GM23248 (cell line): ENCODE measurements around the gene ESAM. TPM values are rescaled to one million over a fixed set of nuclear protein-coding genes. Genes with fewer than 3 reads are reported as not detected.
"Not testable (repeated sequence)": the region's sequence is repeated elsewhere in the genome, so short reads cannot be mapped to it uniquely, and the experiment has no call there.

Experiments
- DNase-seq: peaks from one replicate; pipeline ENCODE4 v3.0.0-alpha.2; 2015
- H2AFZ ChIP-seq: fragments of 200-600 bp; sonication (generic); 2 replicates; pipeline ENCODE4 v1.6.1; 2016; ENCODE audit warnings: antibody characterized with exemption
- H3F3A ChIP-seq: fragments of 200-600 bp; sonication (generic); 2 replicates; pipeline ENCODE4 v1.6.1; 2016; ENCODE audit warnings: mild to moderate bottlenecking, antibody characterized with exemption, mixed run types; ENCODE audit not compliant: insufficient read depth
- H3K27ac ChIP-seq: fragments of 200-600 bp; sonication (generic); 2 replicates; pipeline ENCODE4 v1.5.1; 2016; ENCODE audit warnings: mild to moderate bottlenecking
- H3K27me3 ChIP-seq: fragments of 200-600 bp; sonication (generic); replicated peaks from 2 replicates; pipeline ENCODE4 v1.6.1; 2016; ENCODE audit warnings: mild to moderate bottlenecking; ENCODE audit not compliant: insufficient read depth
- H3K36me3 ChIP-seq: fragments of 200-600 bp; sonication (generic); 2 replicates; pipeline ENCODE4 v1.6.1; 2016; ENCODE audit warnings: low read depth, mild to moderate bottlenecking
- H3K4me1 ChIP-seq: fragments of 200-600 bp; sonication (generic); 2 replicates; pipeline ENCODE4 v1.6.1; 2016; ENCODE audit warnings: mild to moderate bottlenecking; ENCODE audit not compliant: insufficient read depth
- H3K4me2 ChIP-seq: fragments of 200-600 bp; sonication (generic); one replicate; pipeline ENCODE4 v1.6.1; 2016; ENCODE audit warnings: mild to moderate bottlenecking; ENCODE audit not compliant: unreplicated experiment
- H3K4me3 ChIP-seq: fragments of 200-600 bp; sonication (generic); 2 replicates; pipeline ENCODE4 v1.5.1; 2016; ENCODE audit warnings: mild to moderate bottlenecking
- H3K79me2 ChIP-seq: fragments of 200-600 bp; sonication (generic); 2 replicates; pipeline ENCODE4 v1.6.1; 2016; ENCODE audit warnings: mild to moderate bottlenecking; ENCODE audit not compliant: insufficient read depth
- H3K9ac ChIP-seq: fragments of 200-600 bp; sonication (generic); 2 replicates; pipeline ENCODE4 v1.6.1; 2016; ENCODE audit warnings: mild to moderate bottlenecking
- H3K9me2 ChIP-seq: fragments of 200-600 bp; sonication (generic); 2 replicates; pipeline ENCODE4 v1.6.1; 2016; ENCODE audit warnings: mixed run types, mild to moderate bottlenecking, moderate library complexity; ENCODE audit not compliant: insufficient read depth
- H3K9me3 ChIP-seq: fragments of 200-600 bp; sonication (generic); one replicate; pipeline ENCODE4 v1.6.1; 2017; ENCODE audit warnings: low read depth
- H4K20me1 ChIP-seq: fragments of 200-600 bp; sonication (generic); 2 replicates; pipeline ENCODE4 v1.6.0; 2016; ENCODE audit not compliant: insufficient read depth
- EZH2 ChIP-seq: fragments of 200-600 bp; sonication (generic); IDR thresholded peaks from 2 replicates; pipeline ENCODE4 v1.6.1; 2018; ENCODE audit warnings: antibody characterized with exemption, mild to moderate bottlenecking; ENCODE audit not compliant: insufficient read depth, poor library complexity, severe bottlenecking
- EZH2phosphoT487 ChIP-seq: fragments of 200-600 bp; sonication (generic); IDR thresholded peaks from 2 replicates; pipeline ENCODE4 v1.6.1; 2018; ENCODE audit warnings: antibody characterized with exemption, moderate library complexity, mild to moderate bottlenecking, low read depth; ENCODE audit not compliant: insufficient read depth
- WGBS, 2 experiments: methylation state at CpG; one replicate each; pipeline ENCODE4 v1.1.6; 2015 to 2017; ENCODE audit warnings: low lambda C conversion rate in 2 of 2, low coverage in 1 of 2; ENCODE audit errors: missing lambda C conversion rate in 2 of 2; 5-methylcytosine and 5-hydroxymethylcytosine counted together
- in situ Hi-C: fragments of 300-500 bp; cut with MboI; formaldehyde crosslinking; loops from 2 replicates; pipeline ENCODE4 v1.15.0; 2020
- polyA plus RNA-seq: library from polyadenylated mRNA; unstranded; fragments of >200 nt; fragmentation: Nextera tagmentation; extraction: Ambion mirVana; gene quantifications from 2 replicates; pipeline ENCODE4 v1.2.1, GENCODE V29; 2016
- total RNA-seq: library from RNA; depleted of rRNA; stranded (reverse); fragments of >200 nt; shearing (Covaris generic); gene quantifications from 2 replicates; pipeline ENCODE4 v1.2.3, GENCODE V29; 2014

Gene ESAM
- total and polyA plus RNA-seq, 2 experiments from 2014 or later, result not detected

DNA sequence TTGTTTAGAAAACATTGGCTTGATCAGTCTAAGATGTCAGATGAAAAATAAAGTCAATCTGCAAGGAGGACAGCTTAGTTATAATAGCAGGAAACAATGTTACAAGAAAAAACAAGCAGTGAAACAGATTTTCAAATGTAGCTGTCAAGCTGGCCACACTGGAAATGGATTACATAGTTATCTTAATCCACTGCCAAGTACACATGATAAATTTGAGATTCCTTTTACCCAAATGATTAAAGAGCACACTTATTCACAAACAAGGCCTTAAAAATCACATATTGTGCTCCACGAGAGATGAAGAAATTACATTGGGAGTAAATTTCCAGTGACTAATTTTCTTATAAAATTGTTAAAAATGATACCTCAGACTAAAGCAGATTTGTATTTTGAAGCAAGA lies 17.5 kb upstream of the ESAM start:
- H3K36me3 ChIP-seq, result no peaks in the 10 kb centered on the region
- no peaks in the 10 kb centered on the region for H3K9me3 ChIP-seq
- H3K4me1 ChIP-seq, result no peaks in the 10 kb centered on the region
- in situ Hi-C loops, result no loop called here
- no peak for TF ChIP-seq EZH2
- TF ChIP-seq EZH2phosphoT487, result no peak
- H4K20me1 ChIP-seq, result 0 out of 2 replicates have a peak, but pooled peaks cover 7% of the 10 kb centered on the region
- H3K4me2 ChIP-seq, result no peak overlapping the region
- no peaks in the 10 kb centered on the region for H3K9me2 ChIP-seq
- 74 to 78% methylated on average over 1 of the region's 1 CpG for WGBS, 2 experiments
- no peak overlapping the region for H3K9ac ChIP-seq
- H3F3A ChIP-seq, result no peaks in the 10 kb centered on the region
- no peak overlapping the region for H3K27ac ChIP-seq
- DNase-seq, result no peak
- H2AFZ ChIP-seq, result no peak overlapping the region
- no peaks in the 10 kb centered on the region for H3K27me3 ChIP-seq
- H3K4me3 ChIP-seq, result no peak overlapping the region
- peaks cover 88% of the 10 kb centered on the region for H3K79me2 ChIP-seq

DNA sequence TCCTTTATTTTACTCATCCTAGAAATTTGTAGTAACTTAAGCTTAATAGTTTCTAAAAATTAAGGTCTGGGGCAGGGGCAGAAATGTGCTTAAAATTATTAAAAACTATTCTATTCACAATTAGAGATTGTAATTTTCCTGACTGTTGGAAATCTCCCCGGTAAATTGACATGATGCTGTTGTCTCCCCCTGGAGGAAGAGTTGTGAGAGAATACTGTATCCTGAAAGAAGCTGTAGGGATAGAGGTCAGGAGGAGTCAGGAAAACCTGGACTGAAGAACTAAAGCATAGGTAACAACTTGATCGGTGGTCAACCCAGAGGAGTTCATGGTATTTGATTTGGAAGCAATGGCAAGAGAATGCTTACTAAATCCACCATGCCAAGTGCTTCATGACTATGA lies 16.2 kb upstream of the ESAM start:
- no peak for TF ChIP-seq EZH2
- no peak for TF ChIP-seq EZH2phosphoT487
- no peak overlapping the region for H3K4me3 ChIP-seq
- H3K79me2 ChIP-seq, result peaks cover 77% of the 10 kb centered on the region
- H3K36me3 ChIP-seq, result no peaks in the 10 kb centered on the region
- no peak overlapping the region for H2AFZ ChIP-seq
- no peaks in the 10 kb centered on the region for H3F3A ChIP-seq
- H3K4me2 ChIP-seq, result no peak overlapping the region
- H3K9ac ChIP-seq, result no peak overlapping the region
- no peak overlapping the region for H3K27ac ChIP-seq
- H3K4me1 ChIP-seq, result no peaks in the 10 kb centered on the region
- no peaks in the 10 kb centered on the region for H3K9me2 ChIP-seq
- WGBS, 2 experiments, result 94 to 98% methylated on average over 2 of the region's 2 CpGs
- H3K27me3 ChIP-seq, result no peaks in the 10 kb centered on the region
- H3K9me3 ChIP-seq, result no peaks in the 10 kb centered on the region
- in situ Hi-C loops, result no loop called here
- DNase-seq, result no peak
- no peaks in the 10 kb centered on the region for H4K20me1 ChIP-seq

DNA sequence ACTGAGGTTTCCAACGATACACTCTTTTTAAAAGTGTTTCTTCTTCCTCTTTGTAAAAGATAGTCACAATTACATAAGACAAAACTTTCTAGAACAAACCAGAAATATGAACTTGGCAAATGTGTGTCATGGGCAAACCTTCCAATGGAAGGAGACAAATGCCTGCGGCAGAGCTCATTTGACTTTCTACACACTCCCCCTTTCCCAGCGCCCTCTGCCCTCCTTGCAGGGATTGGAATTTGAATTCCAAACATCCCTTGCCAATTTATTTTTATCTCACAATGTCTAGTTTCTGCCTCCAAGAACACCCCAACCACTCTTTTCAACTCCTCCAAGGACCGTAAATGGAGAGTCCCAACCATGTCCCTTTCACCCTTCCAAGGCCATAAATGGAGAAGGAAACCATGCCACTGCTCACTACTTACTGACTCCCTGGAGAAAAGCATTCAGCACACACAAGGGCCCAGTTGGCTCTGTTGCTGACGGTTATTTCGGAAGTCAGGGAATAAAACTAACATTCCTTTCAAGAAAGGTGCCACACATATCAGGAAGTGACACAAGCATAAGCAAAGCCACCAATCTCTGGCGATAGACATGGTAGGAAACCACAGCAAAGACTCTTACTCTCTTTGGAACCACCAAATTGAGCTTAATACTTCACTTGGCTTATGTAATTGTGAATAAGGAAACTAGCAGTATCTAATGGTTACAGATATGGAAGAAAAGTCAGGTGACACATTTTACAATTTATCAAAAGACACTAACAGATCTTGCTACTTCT lies 15.0 kb upstream of the ESAM start:
- Histone ChIP-seq H2AFZ (no peak overlapping the region), H3K4me3 (no peak overlapping the region), H3K27me3 (no peaks in the 10 kb centered on the region), H3K27ac (no peak overlapping the region), H3K79me2 (peaks cover 66% of the 10 kb centered on the region), H3K9me3 (no peaks in the 10 kb centered on the region), H3K4me2 (no peak overlapping the region), H3K36me3 (peaks cover 7% of the 10 kb centered on the region; the same call in 1 of the 2 replicates), H4K20me1 (no peaks in the 10 kb centered on the region), H3F3A (no peaks in the 10 kb centered on the region), H3K9me2 (no peaks in the 10 kb centered on the region), H3K4me1 (no peaks in the 10 kb centered on the region), H3K9ac (no peak overlapping the region)
- DNase-seq, result no peak
- no peak for TF ChIP-seq EZH2phosphoT487
- 97 to 100% methylated on average over 7 of the region's 7 CpGs for WGBS, 2 experiments
- in situ Hi-C loops, result no loop called here

GRCh38 chr11:124770959-124771358 lies 8.9 kb upstream of the ESAM start:
- in situ Hi-C loops, DNase-seq, H3K9me2 ChIP-seq, H3K4me2 ChIP-seq, H2AFZ ChIP-seq, H4K20me1 ChIP-seq, H3K27me3 ChIP-seq, H3K4me3 ChIP-seq, H3K27ac ChIP-seq, H3K79me2 ChIP-seq, H3K9ac ChIP-seq, H3K9me3 ChIP-seq: not testable (repeated sequence)
- WGBS, 2 experiments, result 89% methylated on average over 6 of the region's 6 CpGs
- Histone ChIP-seq H3F3A (0 out of 2 replicates have a peak, but pooled peaks cover 15% of the 10 kb centered on the region), H3K4me1 (peaks cover 10% of the 10 kb centered on the region), H3K36me3 (peaks cover 19% of the 10 kb centered on the region)
